ENCODE measurements around the gene ALKBH6.
A peak's percentile ranks its signal among the peaks of the same experiment; 100 is the strongest.
"Not testable (repeated sequence)": the region's sequence is repeated elsewhere in the genome, so short reads cannot be mapped to it uniquely, and the experiment has no call there.

Gene ALKBH6

GRCh38 chr19:36014012-36014924, at the start of gene ALKBH6:
TSS of gene ALKBH6 (minus strand) at chr19:36014213. CDS start at chr19:36013397, 816 bp downstream.
- DNase-seq: peak; percentile 98

GRCh38 chr19:36061367-36061766, 47.4 kb upstream of the ALKBH6 start:
- DNase-seq: no peak

- DNase-seq: no peak
Measured at GRCh38 chr19:36060430-36060829, 46.4 kb upstream of the ALKBH6 start.

GRCh38 chr19:36059180-36059910, 45.3 kb upstream of the ALKBH6 start:
- DNase-seq: no peak

- DNase-seq: no peak
Measured at GRCh38 chr19:36058481-36059179, 44.6 kb upstream of the ALKBH6 start.

- DNase-seq: peak; percentile 87
Measured at GRCh38 chr19:36054733-36055686, 41.0 kb upstream of the ALKBH6 start, which contains the start of gene WDR62. TSS of gene WDR62 (plus strand) at chr19:36054897. CDS start at chr19:36054972, 75 bp downstream.

GRCh38 chr19:36054119-36054732, 40.2 kb upstream of the ALKBH6 start, which contains the start of gene THAP8:
TSS of gene THAP8 (minus strand) at chr19:36054285. CDS start at chr19:36054217, 68 bp downstream.
- peak; percentile 98 for DNase-seq

- no peak for DNase-seq
Measured at GRCh38 chr19:36051637-36052036, 37.6 kb upstream of the ALKBH6 start.

- no peak for DNase-seq
Measured at GRCh38 chr19:36051236-36051635, 37.2 kb upstream of the ALKBH6 start.

GRCh38 chr19:36049080-36049698, 35.2 kb upstream of the ALKBH6 start:
- DNase-seq: peak; percentile 81

- no peak for DNase-seq
Measured at GRCh38 chr19:36047835-36048234, 33.8 kb upstream of the ALKBH6 start.

GRCh38 chr19:36046443-36047050, 32.5 kb upstream of the ALKBH6 start:
- no peak for DNase-seq

GRCh38 chr19:36043952-36044351, 29.9 kb upstream of the ALKBH6 start:
- no peak for DNase-seq

GRCh38 chr19:36041831-36042230, 27.8 kb upstream of the ALKBH6 start:
- DNase-seq: peak; percentile 94

- DNase-seq: not testable (repeated sequence)
Measured at GRCh38 chr19:36041092-36041491, 27.1 kb upstream of the ALKBH6 start.

GRCh38 chr19:36040495-36040894, 26.5 kb upstream of the ALKBH6 start:
- no peak for DNase-seq

- peak; percentile 46 for DNase-seq
Measured at GRCh38 chr19:36032251-36033104, 18.5 kb upstream of the ALKBH6 start, which contains the start of gene CLIP3. TSS of gene CLIP3 (minus strand) at chr19:36032873. CDS start at chr19:36032357, 516 bp downstream.

GRCh38 chr19:36031308-36031707, 17.3 kb upstream of the ALKBH6 start:
- DNase-seq: no peak

Measured in NCI-H226 (cell line).